GM10847 (cell line): ENCODE data around the gene IAH1.

ENCODE experiments used
- POLR2A ChIP-seq: IDR thresholded peaks from 2 replicates; pipeline ENCODE4 v1.6.1; 2011; ENCODE audit not compliant: insufficient read length; ENCODE audit errors: extremely low read depth

Gene IAH1

GRCh38 chr2:9493478-9493877, 19.1 kb downstream of the IAH1 start:
- no peak for TF ChIP-seq POLR2A

DNA sequence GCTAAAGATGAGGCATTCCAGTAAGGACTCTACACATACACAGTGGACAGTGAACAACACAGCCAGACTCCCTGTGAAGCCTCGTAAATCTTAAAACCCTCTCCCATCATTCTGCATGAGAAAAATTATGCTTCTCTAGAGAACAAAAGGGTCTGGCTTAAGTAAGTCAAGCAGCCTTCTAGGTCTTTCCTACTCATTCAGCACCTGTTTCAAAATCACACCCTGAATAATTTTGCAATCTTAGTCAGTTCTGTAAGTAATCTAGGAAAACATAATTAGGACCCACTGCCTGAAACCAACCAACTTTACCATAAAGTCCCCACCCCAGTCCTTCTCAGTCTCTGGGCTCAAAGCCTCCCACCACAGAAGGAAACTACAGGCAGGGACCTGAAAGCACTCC, 19.7 kb downstream of the IAH1 start:
- no peak for TF ChIP-seq POLR2A

DNA sequence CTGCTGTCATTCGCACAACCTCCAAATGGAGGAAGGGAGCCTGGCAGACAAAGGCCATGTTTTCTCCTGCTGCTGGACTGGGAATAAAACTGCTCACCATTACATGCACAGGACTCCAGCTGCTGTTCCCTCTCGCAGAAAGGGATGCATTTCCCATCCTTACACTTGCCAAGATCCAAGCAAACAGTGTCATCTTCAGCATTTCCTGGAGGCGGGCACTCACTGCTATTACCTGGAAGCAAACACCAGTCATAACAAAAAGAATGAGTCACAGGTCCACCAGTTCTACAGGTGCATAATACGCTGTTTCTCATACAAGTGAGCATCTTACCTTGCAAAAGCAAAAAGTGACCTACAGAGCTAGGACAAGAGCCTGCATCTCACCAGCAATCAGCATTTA, 22.7 kb downstream of the IAH1 start:
- TF ChIP-seq POLR2A = no peak

DNA sequence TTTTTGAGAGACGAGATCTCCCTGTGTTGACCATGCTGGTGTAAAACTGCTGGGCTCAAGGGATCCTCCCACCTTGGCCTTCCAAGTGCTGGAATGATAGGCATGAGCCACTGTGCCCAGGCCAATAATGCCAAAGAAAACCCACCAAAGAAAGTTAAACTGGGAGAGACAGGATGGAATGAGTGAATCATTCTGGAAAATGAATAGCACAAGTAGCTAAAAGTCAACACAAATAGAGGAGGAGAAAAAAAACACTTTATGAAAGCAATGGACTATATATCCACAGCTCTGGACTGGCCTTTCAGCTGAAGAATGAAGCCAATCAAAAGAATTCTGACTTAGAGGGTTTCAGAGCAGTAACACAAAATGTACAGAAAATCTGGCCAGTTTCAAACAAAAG, 23.9 kb downstream of the IAH1 start:
- TF ChIP-seq POLR2A = no peak

GRCh38 chr2:9508931-9509330, 34.6 kb downstream of the IAH1 start:
- TF ChIP-seq POLR2A = no peak

- no peak for TF ChIP-seq POLR2A
Measured at GRCh38 chr2:9517118-9517782, 42.9 kb downstream of the IAH1 start.

DNA sequence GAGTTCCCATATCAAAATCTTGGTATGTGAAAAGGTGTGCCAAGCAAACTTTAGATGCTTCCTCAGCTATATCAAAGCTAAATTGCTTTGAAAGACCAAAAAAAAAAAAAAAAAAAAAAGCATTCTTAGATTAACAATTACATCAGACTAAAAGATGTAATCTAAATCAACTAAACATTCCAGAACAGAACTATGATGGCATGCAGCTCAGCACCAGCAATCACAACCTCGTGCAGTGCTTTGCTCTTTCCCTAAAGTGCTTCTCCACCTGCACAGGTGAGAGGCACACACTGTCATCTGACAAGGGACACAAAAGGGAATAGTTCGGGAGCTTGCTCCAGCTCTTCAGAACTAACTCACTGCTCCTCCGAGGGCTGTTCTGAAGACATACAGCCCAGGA, 43.8 kb downstream of the IAH1 start:
- no peak for TF ChIP-seq POLR2A

DNA sequence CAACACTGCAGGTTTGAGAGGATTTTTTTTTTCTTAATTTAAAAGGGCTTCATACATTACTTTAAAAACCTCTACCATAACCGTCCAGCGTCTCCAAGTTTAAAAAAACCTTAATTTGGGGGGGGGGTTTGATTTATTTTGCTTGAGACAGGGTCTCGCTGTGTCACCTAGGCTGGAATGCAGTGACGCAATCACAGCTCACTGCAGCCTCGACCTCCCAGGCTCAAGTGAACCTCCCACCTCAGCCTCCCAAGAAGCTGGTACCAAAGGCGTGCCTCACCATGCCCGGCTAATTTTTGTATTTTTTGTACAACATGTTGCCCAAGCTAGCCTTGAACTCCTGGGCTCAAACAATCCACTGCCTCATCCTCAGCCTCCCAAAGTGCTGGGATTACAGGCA, 44.4 kb downstream of the IAH1 start:
- no peak for TF ChIP-seq POLR2A

DNA sequence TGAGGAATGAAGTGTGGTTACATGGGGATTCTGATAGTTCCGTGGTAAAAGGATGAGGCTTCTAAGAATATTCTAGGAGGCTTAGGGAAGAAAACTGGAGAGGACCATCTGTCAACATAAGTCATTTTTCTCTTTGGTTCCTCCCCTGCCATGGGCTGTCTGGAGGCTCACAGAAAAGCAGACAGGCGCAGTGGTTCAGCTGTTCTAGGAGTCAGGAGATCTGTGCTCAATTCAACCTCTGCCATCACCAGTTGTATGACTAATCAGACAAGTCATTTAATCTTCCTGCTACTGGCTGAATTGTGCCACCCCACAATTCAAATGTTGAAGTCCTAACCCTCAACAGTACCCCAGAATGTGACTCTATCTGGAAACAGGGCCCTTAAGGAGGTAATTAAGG, 44.9 kb downstream of the IAH1 start:
- no peak for TF ChIP-seq POLR2A

DNA sequence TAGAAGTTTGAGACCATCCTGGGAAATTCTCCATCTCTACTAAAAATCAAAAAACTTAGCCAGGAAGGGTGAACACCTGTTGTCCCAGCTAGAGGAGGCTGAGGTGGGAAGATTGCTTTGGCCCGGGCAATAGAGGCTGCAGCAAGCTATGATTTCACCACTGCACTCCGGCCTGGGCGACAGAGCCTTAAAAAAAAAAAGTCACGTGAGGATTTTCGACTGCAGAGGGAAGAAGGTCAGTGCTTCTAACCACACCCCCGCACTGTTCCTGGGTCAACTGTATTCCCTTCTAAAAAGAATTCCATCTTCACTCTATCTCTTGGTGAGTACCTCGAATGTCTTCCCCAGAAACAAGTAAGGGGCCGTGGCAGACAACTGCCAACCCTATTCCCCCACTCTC, 49.9 kb downstream of the IAH1 start:
- no peak for TF ChIP-seq POLR2A

DNA sequence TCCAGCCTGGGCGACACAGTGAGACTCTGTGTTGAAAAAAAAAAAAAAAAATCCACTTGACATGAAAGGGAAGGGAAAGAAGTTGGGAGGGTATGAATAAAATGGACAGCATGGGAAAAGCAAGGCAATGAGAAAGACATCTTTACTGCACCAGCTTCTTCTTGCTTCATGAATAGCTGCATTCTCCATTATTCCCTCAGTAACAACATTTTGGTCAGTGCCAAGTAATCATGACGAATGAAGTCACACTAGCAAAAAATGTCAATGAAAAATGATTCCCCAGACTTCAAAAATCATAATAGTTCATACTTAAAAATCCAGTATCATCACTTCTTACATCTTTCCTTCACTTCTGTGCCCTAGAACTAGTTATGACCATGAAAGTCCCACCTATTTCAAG, 50.9 kb downstream of the IAH1 start:
- no peak for TF ChIP-seq POLR2A

- no peak for TF ChIP-seq POLR2A
Measured at GRCh38 chr2:9527995-9528787, 53.8 kb downstream of the IAH1 start.

DNA sequence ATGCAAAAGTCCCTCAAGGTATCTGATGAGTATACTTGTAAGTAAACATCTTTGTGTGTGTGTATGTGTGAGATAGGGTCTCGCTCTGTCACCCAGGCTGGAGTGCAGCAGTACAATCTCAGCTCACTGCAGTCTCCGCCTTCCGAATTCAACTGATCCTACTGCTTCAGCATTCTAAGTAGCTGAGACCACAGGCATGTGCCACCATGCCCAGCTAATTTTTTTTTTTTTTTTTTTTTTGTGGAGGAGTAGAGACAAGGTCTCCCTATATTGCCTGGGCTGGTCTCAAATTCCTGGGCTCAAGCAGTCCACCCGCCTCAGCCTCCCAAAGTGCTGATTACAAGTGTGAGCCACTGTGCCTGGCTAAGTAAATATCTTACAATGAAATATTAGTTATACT, 58.1 kb downstream of the IAH1 start:
- no peak for TF ChIP-seq POLR2A

DNA sequence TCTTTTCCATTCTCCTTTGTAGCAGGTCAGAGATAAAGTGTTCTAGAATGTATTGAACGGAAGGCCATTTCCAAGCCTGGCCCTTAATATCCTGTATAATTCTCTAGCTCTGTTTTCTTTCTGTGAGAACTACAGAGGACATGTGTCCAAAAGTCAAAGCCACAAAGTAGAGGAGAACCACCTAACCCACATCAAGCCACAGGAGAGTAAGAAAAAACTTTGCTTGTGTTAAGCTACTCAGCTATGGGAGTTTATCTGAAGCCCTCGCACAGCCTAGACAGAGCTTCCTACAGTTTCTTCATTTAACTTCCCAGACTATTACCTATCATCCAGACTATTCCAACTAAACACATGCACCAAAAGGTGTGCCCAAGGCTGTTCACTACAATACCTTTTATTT, 59.3 kb downstream of the IAH1 start:
- TF ChIP-seq POLR2A = no peak

DNA sequence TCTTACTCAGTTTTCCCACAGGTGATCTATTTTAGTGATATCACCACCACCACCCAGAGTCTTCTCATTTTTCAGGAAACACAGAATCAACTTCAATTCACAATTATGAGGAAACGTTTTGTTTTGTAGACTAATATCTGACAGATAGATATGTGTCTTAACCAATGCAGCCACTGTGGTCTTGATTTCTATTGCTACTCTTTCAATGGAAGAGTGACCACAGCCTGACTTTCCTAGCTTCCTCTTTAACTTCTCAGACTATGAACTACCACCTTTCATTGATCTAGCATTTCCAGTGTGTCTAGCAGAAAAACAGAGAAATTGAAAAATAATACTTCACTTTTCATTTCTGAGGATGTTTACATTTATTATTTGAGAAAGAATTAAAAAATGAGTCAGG, 60.8 kb downstream of the IAH1 start:
- no peak for TF ChIP-seq POLR2A

DNA sequence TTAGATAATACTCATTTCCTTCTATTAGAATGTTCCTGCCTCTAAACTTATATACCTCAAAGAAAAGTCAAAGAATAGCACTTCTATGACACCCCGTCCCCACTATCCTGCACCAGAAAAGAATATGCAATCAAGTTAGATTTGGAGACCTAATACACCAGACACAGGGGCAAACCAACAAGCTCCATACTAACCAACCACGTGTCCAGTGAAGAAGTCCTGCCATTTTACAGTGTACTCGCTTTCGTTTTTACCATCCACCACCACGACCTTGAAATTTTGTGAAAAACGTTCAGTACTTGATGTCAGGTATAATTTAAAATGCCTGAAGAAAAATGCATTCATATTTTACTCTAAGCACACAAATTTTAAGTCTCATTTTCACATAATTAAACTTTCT, 62.2 kb downstream of the IAH1 start:
- no peak for TF ChIP-seq POLR2A

DNA sequence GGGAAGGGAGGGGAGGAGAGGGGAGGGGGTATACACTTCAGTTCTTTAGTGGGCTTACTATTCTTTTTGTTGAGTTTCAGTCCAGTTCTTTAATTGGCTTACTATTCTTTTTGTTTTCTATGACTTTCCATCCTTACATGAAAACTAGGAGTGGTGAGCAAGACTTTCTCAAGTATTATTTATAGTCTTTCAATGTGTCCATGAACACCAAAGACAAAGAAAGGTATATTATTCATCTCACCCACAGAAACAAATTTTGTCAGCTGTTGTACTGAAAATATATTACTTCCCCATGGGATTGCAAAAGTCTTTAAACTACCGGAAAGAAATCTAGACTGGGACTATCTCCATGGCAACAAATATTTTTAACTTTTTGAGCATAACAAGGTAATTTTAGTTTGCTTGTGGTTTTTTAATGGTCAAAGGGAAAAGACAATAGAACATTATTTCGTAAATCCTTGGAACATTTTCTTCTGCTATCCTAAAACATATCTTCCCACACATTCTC, 63.7 kb downstream of the IAH1 start:
- no peak for TF ChIP-seq POLR2A
